ENCODE data around the gene SHISA5. TPM values are rescaled to one million over a fixed set of nuclear protein-coding genes. Genes with fewer than 3 reads are reported as not detected.

The SHISA5 gene
- total and polyA plus RNA-seq, 2 of the 8 experiments (the other 6 are each of a cell fraction or from before 2014, with no cell fraction given) = 196 to 315 TPM

- Histone ChIP-seq H2BK12ac (ENCODE audit: low read depth, low read length) (peak overlapping the region; percentile 97; the same call in 1 of the 2 replicates), H3K79me2 (ENCODE audit: control insufficient read depth in 1 of 2, insufficient read depth in 2 of 2, low read length in 2 of 2) (0 out of 4 replicates have a peak, but pooled peaks cover 0 to under 1% of the 10 kb centered on the region in 2 experiments), H3K23ac (ENCODE audit: insufficient read length) (no peak overlapping the region), H3K27me3 (replicated peaks in 1 of 4; ENCODE audit: control insufficient read depth in 3 of 4, extremely low read depth in 1 of 4, insufficient read depth in 3 of 4, low read length in 3 of 4) (peaks cover 0 to 3% (median 0%) of the 10 kb centered on the region in 4 experiments; a peak in 2 of 7 replicates), H4K5ac (ENCODE audit: insufficient read length, low read depth, low read length) (no peak overlapping the region), H3K4ac (replicated peaks; ENCODE audit: insufficient read length, low read depth, low read length) (no peak overlapping the region), H2AK5ac (ENCODE audit: low read depth, low read length) (no peak overlapping the region), H3K23me2 (ENCODE audit: low read depth, low read length) (peaks cover 11% of the 10 kb centered on the region; the same call in 1 of the 2 replicates), H2BK120ac (replicated peaks; ENCODE audit: low read depth, low read length) (no peak overlapping the region), H3K56ac (replicated peaks; ENCODE audit: insufficient read length, low read depth, low read length) (no peak overlapping the region), H4K91ac (replicated peaks; ENCODE audit: insufficient read length, low read length) (peak overlapping the region; percentile 4), H2BK20ac (ENCODE audit: low read length) (0 out of 2 replicates have a peak overlapping the region, but pooled peaks have one; percentile 1), H3K9me3 (ENCODE audit: insufficient read depth in 2 of 2, low read depth in 1 of 2, low read length in 1 of 2) (no peaks in the 10 kb centered on the region), H2BK5ac (ENCODE audit: low read depth, low read length) (no peak overlapping the region), H2AFZ (ENCODE audit: low read length) (no peak overlapping the region), H3K36me3 (ENCODE audit: control insufficient read depth in 2 of 4, insufficient read depth in 4 of 4, low read length in 3 of 4) (no peaks in the 10 kb centered on the region), H3K9ac (replicated peaks in 1 of 4; ENCODE audit: extremely low read depth in 1 of 4, low read depth in 3 of 4, low read length in 3 of 4) (no peak overlapping the region), H4K20me1 (replicated peaks in 1 of 2; ENCODE audit: control insufficient read depth in 1 of 2, insufficient read depth in 2 of 2, low read length in 2 of 2) (no peaks in the 10 kb centered on the region), H3K27ac (ENCODE audit: low read depth, low read length) (no peak overlapping the region), H3K14ac (ENCODE audit: insufficient read length) (no peak overlapping the region), H3K18ac (ENCODE audit: extremely low read depth, low read length) (no peak overlapping the region), H2BK15ac (ENCODE audit: low read length) (no peak overlapping the region), H4K8ac (ENCODE audit: extremely low read depth, insufficient read depth, low read length) (no peak overlapping the region), H3K4me1 (replicated peaks in 1 of 4; ENCODE audit: control insufficient read depth in 3 of 4, insufficient read depth in 4 of 4, low read length in 3 of 4) (peaks cover 4 to 14% (median 12%) of the 10 kb centered on the region in 4 experiments), H3K4me2 (ENCODE audit: insufficient read depth in 1 of 2, low read depth in 2 of 2, low read length in 2 of 2) (no peak overlapping the region), H3K79me1 (ENCODE audit: low read depth, low read length) (peaks cover 7% of the 10 kb centered on the region), H3K4me3 (ENCODE audit: extremely low read depth in 1 of 4, insufficient read depth in 2 of 4, low read depth in 3 of 4, low read length in 4 of 4) (no peak overlapping the region)
- WGBS, 2 experiments (ENCODE audit: extremely low coverage in 1 of 2, insufficient coverage in 1 of 2, insufficient read length in 1 of 2, insufficient replicate concordance in 2 of 2, low coverage in 1 of 2, low lambda C conversion rate in 2 of 2, missing lambda C conversion rate in 1 of 2) = 95% methylated on average over 6 of the region's 6 CpGs; no CpG with 5 or more reads in 1 of the 2 experiments
- no peak for FAIRE-seq
- TF ChIP-seq CBX8 (IDR thresholded peaks at IDR 0.05; ENCODE audit: borderline replicate concordance, low read depth, low read length) = no peak
- no peak for TF ChIP-seq BACH1 (IDR thresholded peaks at IDR 0.05; ENCODE audit: low read length)
- no peak for TF ChIP-seq CHD1 (IDR thresholded peaks at IDR 0.05; ENCODE audit: low read depth, low read length)
- TF ChIP-seq POU5F1 (IDR thresholded peaks at IDR 0.05; ENCODE audit: low read depth, low read length) = no peak
- ChIA-PET POLR2A (ENCODE audit: partially characterized antibody) (interaction anchor here (1.3 to 2.8 kb wide), 4 partner anchors 31 to 61 kb away, joined by 3 to 15 read pairs (median 7); partner anchors contain the start of gene ATRIP), CTCF (ENCODE audit: partially characterized antibody) (interaction anchor here (0.6 to 11.2 kb wide), 7 partner anchors 10 to 296 kb away, joined by 3 to 251 read pairs (median 6); a partner anchor contains a TSS)
- no peak for DNase-seq (ENCODE audit: low read depth in 1 of 2, low spot score in 2 of 2)
These were observed 2.1 kb upstream of the SHISA5 start for GRCh38 chr3:48505968-48506504.

Measured in H1 (cell line).